SK-N-SH treated with all-trans-retinoic acid at 6 μM for 48 hours (cell line): ENCODE results near the gene CRYBA2.

ENCODE experiments used
- ATAC-seq: fragments of 200-7000 bp; cut with Tn5 transposase; 3 replicates; pipeline ENCODE4 v1.9.1; 2020; ENCODE audit warnings: mild to moderate bottlenecking, moderate library complexity
- ARNTL ChIP-seq: fragments of 450-650 bp; formaldehyde crosslinking; IDR thresholded peaks from 2 replicates; pipeline ENCODE4 v1.5.0; 2020; ENCODE audit warnings: low read depth, mild to moderate bottlenecking, moderate library complexity, borderline replicate concordance
- BACH2 ChIP-seq: fragments of 250-450 bp; sonication (Bioruptor Pico); IDR thresholded peaks from 2 replicates; pipeline ENCODE4 v1.9.0; 2021; ENCODE audit warnings: mild to moderate bottlenecking, borderline replicate concordance
- CSDC2 ChIP-seq: fragments of 250-450 bp; sonication (Bioruptor Pico); IDR thresholded peaks from 2 replicates; pipeline ENCODE4 v1.5.0; 2020; ENCODE audit warnings: mild to moderate bottlenecking, moderate library complexity
- GLIS3 ChIP-seq: fragments of 250-450 bp; sonication (Bioruptor Pico); IDR thresholded peaks from 2 replicates; pipeline ENCODE4 v1.5.0; 2020; ENCODE audit warnings: mild to moderate bottlenecking, moderate library complexity
- OSR1 ChIP-seq: fragments of 250-450 bp; sonication (Bioruptor Pico); IDR thresholded peaks from 2 replicates; pipeline ENCODE4 v1.8.0; 2022; ENCODE audit warnings: moderate library complexity, mild to moderate bottlenecking, inconsistent platforms
- PPARA ChIP-seq: fragments of 250-450 bp; sonication (Bioruptor Pico); IDR thresholded peaks from 2 replicates; pipeline ENCODE4 v1.5.0; 2020; ENCODE audit warnings: mild to moderate bottlenecking, borderline replicate concordance
- RARB ChIP-seq: fragments of 250-450 bp; sonication (Bioruptor Pico); IDR thresholded peaks from 2 replicates; pipeline ENCODE4 v1.8.0; 2021; ENCODE audit warnings: mild to moderate bottlenecking, moderate library complexity
- SNAI2 ChIP-seq: fragments of 250-450 bp; sonication (Bioruptor Pico); IDR thresholded peaks from 2 replicates; pipeline ENCODE4 v1.5.0; 2020; ENCODE audit warnings: mild to moderate bottlenecking, moderate library complexity
- TCF4 ChIP-seq: fragments of 250-450 bp; sonication (Bioruptor Pico); IDR thresholded peaks from 2 replicates; pipeline ENCODE4 v1.8.0; 2021; ENCODE audit warnings: mild to moderate bottlenecking, moderate library complexity, borderline replicate concordance
- TOX ChIP-seq: fragments of 250-450 bp; sonication (Bioruptor Pico); IDR thresholded peaks from 2 replicates; pipeline ENCODE4 v1.8.0; 2021; ENCODE audit warnings: mild to moderate bottlenecking, moderate library complexity, borderline replicate concordance
- ZC3H10 ChIP-seq: fragments of 250-450 bp; sonication (Bioruptor Pico); IDR thresholded peaks from 2 replicates; pipeline ENCODE4 v1.5.1; 2021; ENCODE audit warnings: mild to moderate bottlenecking, moderate library complexity
- ZFP30 ChIP-seq: fragments of 450-650 bp; formaldehyde crosslinking; IDR thresholded peaks from 2 replicates; pipeline ENCODE4 v1.5.0; 2022; ENCODE audit warnings: mild to moderate bottlenecking, moderate library complexity
- ZNF70 ChIP-seq: fragments of 450-650 bp; formaldehyde crosslinking; IDR thresholded peaks from 2 replicates; pipeline ENCODE4 v1.5.0; 2020; ENCODE audit warnings: mild to moderate bottlenecking, moderate library complexity
- TF ChIP-seq, protein P1 (sequence below): fragments of 250-450 bp; sonication (Bioruptor Pico); IDR thresholded peaks from 2 replicates; pipeline ENCODE4 v1.5.0; 2020; ENCODE audit warnings: mild to moderate bottlenecking, moderate library complexity
- TF ChIP-seq, protein P2 (sequence below): fragments of 250-450 bp; sonication (Bioruptor Pico); IDR thresholded peaks from 2 replicates; pipeline ENCODE4 v1.8.0; 2020; ENCODE audit warnings: mild to moderate bottlenecking, moderate library complexity, borderline replicate concordance
- TF ChIP-seq, protein P3 (sequence below): fragments of 250-450 bp; sonication (Bioruptor Pico); IDR thresholded peaks from 2 replicates; pipeline ENCODE4 v1.8.0; 2021; ENCODE audit warnings: low read depth, mild to moderate bottlenecking, moderate library complexity, borderline replicate concordance
- TF ChIP-seq, protein P4 (sequence below): fragments of 250-450 bp; sonication (Bioruptor Pico); IDR thresholded peaks from 2 replicates; pipeline ENCODE4 v1.5.1; 2021; ENCODE audit warnings: mild to moderate bottlenecking, moderate library complexity

CRYBA2 gene, protein sequence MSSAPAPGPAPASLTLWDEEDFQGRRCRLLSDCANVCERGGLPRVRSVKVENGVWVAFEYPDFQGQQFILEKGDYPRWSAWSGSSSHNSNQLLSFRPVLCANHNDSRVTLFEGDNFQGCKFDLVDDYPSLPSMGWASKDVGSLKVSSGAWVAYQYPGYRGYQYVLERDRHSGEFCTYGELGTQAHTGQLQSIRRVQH

DNA sequence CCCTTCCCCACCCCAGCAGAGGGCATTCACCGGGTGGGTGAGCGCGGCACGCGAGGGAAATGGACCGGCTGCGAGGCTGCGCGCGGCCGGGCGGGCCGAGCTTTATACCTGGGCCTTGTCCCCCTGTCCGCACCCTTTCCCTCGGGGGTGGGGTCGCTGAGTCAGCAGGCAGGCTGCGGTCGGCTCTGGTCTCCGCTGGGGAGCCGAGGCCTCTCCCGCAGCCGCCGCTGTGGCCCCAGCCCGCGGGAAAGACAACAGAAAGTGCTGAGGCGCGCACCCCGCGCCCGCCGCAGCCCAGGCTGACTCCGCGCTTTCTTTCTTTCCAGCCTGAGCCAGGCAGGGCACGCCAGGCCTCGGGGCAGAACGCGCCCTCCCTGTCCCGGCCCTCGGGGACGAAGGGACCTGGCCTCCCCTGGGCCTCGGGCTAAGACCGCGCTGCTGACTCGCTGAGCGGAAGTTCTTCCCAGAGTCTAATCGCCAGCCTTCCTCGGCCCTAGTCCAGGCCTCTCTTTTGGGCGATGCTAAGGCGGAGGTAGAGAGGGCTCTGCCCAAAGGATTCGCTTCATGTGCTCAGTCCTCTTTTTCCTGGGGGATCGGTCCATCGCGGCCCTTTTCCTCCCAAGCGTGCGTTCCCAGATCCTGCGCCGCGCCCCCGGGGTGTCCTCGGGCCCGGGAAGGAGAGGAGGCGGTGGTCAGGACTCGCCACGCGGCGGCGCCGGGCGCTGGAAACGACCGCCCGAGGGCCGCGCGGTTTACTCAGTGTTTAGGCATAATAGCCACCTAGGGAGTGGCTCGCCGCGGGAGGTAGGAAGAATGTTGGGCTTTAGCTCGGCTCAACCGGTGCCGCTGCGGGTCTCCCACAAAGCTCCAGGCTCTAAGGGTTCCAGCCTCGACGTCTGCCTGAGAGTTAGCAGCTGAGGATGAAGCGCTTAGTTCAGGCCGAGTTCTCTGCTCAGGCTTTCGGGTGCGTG lies at the start of gene CRYBA2:
TSS of gene CRYBA2 (minus strand) at position 78 of the 971 bp plus-strand sequence. CDS start 246 bp downstream, outside the sequence.
- ATAC-seq = no peak
- TF ChIP-seq RARB (CRISPR knock-in tag) = no peak
- TF ChIP-seq, protein P1, sequence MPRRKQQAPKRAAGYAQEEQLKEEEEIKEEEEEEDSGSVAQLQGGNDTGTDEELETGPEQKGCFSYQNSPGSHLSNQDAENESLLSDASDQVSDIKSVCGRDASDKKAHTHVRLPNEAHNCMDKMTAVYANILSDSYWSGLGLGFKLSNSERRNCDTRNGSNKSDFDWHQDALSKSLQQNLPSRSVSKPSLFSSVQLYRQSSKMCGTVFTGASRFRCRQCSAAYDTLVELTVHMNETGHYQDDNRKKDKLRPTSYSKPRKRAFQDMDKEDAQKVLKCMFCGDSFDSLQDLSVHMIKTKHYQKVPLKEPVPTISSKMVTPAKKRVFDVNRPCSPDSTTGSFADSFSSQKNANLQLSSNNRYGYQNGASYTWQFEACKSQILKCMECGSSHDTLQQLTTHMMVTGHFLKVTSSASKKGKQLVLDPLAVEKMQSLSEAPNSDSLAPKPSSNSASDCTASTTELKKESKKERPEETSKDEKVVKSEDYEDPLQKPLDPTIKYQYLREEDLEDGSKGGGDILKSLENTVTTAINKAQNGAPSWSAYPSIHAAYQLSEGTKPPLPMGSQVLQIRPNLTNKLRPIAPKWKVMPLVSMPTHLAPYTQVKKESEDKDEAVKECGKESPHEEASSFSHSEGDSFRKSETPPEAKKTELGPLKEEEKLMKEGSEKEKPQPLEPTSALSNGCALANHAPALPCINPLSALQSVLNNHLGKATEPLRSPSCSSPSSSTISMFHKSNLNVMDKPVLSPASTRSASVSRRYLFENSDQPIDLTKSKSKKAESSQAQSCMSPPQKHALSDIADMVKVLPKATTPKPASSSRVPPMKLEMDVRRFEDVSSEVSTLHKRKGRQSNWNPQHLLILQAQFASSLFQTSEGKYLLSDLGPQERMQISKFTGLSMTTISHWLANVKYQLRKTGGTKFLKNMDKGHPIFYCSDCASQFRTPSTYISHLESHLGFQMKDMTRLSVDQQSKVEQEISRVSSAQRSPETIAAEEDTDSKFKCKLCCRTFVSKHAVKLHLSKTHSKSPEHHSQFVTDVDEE (CRISPR knock-in tag) = no peak
- TF ChIP-seq CSDC2 (CRISPR knock-in tag) = no peak
- TF ChIP-seq TOX (CRISPR knock-in tag) = no peak
- no peak for TF ChIP-seq OSR1 (CRISPR knock-in tag)
- TF ChIP-seq GLIS3 (CRISPR knock-in tag) = no peak
- TF ChIP-seq ZFP30 (CRISPR knock-in tag) = no peak
- TF ChIP-seq ARNTL (CRISPR knock-in tag) = no peak
- TF ChIP-seq, protein P2, sequence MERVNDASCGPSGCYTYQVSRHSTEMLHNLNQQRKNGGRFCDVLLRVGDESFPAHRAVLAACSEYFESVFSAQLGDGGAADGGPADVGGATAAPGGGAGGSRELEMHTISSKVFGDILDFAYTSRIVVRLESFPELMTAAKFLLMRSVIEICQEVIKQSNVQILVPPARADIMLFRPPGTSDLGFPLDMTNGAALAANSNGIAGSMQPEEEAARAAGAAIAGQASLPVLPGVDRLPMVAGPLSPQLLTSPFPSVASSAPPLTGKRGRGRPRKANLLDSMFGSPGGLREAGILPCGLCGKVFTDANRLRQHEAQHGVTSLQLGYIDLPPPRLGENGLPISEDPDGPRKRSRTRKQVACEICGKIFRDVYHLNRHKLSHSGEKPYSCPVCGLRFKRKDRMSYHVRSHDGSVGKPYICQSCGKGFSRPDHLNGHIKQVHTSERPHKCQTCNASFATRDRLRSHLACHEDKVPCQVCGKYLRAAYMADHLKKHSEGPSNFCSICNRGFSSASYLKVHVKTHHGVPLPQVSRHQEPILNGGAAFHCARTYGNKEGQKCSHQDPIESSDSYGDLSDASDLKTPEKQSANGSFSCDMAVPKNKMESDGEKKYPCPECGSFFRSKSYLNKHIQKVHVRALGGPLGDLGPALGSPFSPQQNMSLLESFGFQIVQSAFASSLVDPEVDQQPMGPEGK = no peak
- TF ChIP-seq, protein P3, sequence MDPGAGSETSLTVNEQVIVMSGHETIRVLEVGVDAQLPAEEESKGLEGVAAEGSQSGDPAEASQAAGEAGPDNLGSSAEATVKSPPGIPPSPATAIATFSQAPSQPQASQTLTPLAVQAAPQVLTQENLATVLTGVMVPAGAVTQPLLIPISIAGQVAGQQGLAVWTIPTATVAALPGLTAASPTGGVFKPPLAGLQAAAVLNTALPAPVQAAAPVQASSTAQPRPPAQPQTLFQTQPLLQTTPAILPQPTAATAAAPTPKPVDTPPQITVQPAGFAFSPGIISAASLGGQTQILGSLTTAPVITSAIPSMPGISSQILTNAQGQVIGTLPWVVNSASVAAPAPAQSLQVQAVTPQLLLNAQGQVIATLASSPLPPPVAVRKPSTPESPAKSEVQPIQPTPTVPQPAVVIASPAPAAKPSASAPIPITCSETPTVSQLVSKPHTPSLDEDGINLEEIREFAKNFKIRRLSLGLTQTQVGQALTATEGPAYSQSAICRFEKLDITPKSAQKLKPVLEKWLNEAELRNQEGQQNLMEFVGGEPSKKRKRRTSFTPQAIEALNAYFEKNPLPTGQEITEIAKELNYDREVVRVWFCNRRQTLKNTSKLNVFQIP (CRISPR knock-in tag) = no peak
- TF ChIP-seq ZC3H10 = no peak
- no peak for TF ChIP-seq ZNF70 (CRISPR knock-in tag)
- TF ChIP-seq PPARA (CRISPR knock-in tag) = no peak
- TF ChIP-seq, protein P4, sequence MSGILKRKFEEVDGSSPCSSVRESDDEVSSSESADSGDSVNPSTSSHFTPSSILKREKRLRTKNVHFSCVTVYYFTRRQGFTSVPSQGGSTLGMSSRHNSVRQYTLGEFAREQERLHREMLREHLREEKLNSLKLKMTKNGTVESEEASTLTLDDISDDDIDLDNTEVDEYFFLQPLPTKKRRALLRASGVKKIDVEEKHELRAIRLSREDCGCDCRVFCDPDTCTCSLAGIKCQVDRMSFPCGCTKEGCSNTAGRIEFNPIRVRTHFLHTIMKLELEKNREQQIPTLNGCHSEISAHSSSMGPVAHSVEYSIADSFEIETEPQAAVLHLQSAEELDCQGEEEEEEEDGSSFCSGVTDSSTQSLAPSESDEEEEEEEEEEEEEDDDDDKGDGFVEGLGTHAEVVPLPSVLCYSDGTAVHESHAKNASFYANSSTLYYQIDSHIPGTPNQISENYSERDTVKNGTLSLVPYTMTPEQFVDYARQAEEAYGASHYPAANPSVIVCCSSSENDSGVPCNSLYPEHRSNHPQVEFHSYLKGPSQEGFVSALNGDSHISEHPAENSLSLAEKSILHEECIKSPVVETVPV (CRISPR knock-in tag) = no peak
- no peak for TF ChIP-seq TCF4 (CRISPR knock-in tag)

DNA sequence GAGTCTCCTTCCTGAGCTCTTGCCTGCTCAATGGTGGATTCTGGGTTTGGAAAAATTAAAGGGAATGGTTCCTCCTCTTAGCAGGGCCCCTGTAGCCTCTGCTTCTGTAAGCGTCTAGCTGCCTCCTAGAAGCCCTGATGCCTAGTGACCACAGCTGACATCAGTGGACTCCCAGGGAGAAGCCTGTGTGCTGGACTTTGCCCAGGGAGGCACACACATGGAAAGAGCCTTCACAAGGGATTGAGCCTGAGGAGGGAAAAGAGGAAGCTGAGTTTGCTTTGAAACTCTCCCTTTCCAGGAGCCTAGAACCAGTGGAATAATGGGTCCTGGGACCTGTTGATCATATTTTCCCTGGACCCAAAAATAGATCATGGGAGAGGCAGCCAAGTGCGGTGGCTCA lies 49.5 kb upstream of the CRYBA2 start:
- no peak for ATAC-seq
- TF ChIP-seq OSR1 (CRISPR knock-in tag) (no peak), SNAI2 (no peak), ZFP30 (CRISPR knock-in tag) (no peak), GLIS3 (CRISPR knock-in tag) (no peak), CSDC2 (CRISPR knock-in tag) (no peak), BACH2 (no peak)
- TF ChIP-seq, protein P2 = no peak
- TF ChIP-seq, protein P4 (CRISPR knock-in tag) = no peak
- TF ChIP-seq, protein P1 (CRISPR knock-in tag) = no peak
